ENCODE results near the gene ELOB. TPM values are rescaled to one million over a fixed set of nuclear protein-coding genes. Genes with fewer than 3 reads are reported as not detected.

ELOB gene
- total RNA-seq, 4 donors from 2014 or later = 66.8 to 243 (median 220) TPM

- Histone ChIP-seq H3K36me3 (no peaks in the 10 kb centered on the region), H3K27ac (no peak overlapping the region), H3K27me3 (no peaks in the 10 kb centered on the region), H3K9me3 (peaks cover 0 to 4% (median 2%) of the 10 kb centered on the region in 4 donors), H3K4me1 (no peaks in the 10 kb centered on the region), H3K4me3 (no peak overlapping the region)
- DNase-seq = peak in 1 of 3 donors; percentile 46
- no peak for TF ChIP-seq POLR2A (IDR thresholded peaks at IDR 0.05)
- TF ChIP-seq, protein P1, sequence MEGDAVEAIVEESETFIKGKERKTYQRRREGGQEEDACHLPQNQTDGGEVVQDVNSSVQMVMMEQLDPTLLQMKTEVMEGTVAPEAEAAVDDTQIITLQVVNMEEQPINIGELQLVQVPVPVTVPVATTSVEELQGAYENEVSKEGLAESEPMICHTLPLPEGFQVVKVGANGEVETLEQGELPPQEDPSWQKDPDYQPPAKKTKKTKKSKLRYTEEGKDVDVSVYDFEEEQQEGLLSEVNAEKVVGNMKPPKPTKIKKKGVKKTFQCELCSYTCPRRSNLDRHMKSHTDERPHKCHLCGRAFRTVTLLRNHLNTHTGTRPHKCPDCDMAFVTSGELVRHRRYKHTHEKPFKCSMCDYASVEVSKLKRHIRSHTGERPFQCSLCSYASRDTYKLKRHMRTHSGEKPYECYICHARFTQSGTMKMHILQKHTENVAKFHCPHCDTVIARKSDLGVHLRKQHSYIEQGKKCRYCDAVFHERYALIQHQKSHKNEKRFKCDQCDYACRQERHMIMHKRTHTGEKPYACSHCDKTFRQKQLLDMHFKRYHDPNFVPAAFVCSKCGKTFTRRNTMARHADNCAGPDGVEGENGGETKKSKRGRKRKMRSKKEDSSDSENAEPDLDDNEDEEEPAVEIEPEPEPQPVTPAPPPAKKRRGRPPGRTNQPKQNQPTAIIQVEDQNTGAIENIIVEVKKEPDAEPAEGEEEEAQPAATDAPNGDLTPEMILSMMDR (IDR thresholded peaks at IDR 0.05) = no peak
Observed at GRCh38 chr16:2799205-2799858, 22.3 kb upstream of the ELOB start.

- Histone ChIP-seq H3K4me1 (no peaks in the 10 kb centered on the region), H3K27ac (no peak overlapping the region), H3K27me3 (no peaks in the 10 kb centered on the region), H3K36me3 (no peaks in the 10 kb centered on the region), H3K4me3 (no peak overlapping the region), H3K9me3 (peaks cover 0 to 2% (median 0%) of the 10 kb centered on the region in 4 donors)
- TF ChIP-seq POLR2A (IDR thresholded peaks at IDR 0.05) = no peak
- TF ChIP-seq, protein P1 (IDR thresholded peaks at IDR 0.05) = no peak
- DNase-seq = peak in 1 of 3 donors; percentile 33
Observed at GRCh38 chr16:2798723-2799204, 21.7 kb upstream of the ELOB start.

DNA sequence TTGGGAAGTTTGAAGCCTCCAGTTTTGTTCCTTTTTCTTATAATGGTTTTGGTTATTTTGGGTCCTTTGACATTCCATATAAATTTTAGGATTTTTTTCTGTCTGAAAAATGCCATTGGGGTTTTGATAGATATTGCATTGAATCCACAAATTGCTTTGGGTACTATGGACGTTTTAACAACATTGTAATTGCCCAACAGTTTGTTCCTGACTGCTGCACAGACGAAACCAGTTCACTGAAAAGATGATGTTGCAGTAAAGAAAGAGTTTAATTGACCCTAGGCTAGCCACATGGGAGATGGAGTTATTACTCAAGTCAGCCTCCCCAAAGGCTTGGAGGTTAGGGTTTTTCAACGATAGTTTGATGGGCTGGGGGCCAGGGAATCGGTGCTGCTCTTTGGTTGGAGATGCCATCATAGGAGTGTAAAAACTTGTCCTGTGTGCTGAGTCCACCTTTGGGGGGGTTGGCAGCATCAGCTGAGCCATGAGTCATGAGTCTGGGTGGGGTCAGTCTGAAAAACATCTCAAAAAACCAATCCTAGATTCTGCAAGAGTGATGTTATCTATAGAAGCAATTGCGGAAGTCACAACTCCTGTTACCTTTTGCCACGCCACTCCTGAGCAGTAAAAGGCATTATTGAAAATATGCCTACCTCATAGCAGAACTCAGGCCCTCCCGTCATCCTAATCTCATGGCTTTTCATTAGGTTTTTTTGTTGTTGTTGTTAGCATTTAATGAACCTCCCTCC lies 18.5 kb upstream of the ELOB start:
- DNase-seq = peak in 1 of 3 donors; percentile 34

DNA sequence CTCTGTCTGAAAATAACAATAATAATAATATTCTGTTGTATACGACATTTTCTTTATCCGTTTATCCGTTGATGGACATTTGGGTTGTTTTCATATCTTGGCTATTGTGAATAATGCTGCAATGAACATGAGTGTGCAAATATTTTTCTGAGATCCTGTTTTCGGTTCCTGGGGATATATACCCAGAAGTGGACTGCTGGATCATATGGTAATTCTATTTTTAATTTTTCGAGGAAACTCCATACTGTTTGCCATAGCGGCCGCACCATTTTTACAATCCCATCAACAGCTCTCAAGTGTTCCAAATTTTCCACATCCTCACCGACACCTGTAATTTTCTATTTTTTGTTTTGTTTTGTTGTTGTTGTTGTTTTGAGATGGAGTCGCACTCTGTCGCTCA lies 15.9 kb upstream of the ELOB start:
- TF ChIP-seq, protein P1 (IDR thresholded peaks at IDR 0.05) = no peak
- TF ChIP-seq POLR2A (IDR thresholded peaks at IDR 0.05) = no peak
- Histone ChIP-seq H3K4me1 (no peaks in the 10 kb centered on the region), H3K9me3 (no peaks in the 10 kb centered on the region), H3K27ac (no peak overlapping the region), H3K36me3 (no peaks in the 10 kb centered on the region), H3K27me3 (no peaks in the 10 kb centered on the region), H3K4me3 (no peak overlapping the region)
- no peak for DNase-seq

More for the DNA sequence above, 18.5 kb upstream of the ELOB start:
- H3K27ac ChIP-seq = peak overlapping the region in 1 of 4 donors; percentile 23
- no peak overlapping the region for H3K4me3 ChIP-seq
- TF ChIP-seq, protein P1 (IDR thresholded peaks at IDR 0.05) = no peak
- TF ChIP-seq POLR2A (IDR thresholded peaks at IDR 0.05) = no peak
- no peaks in the 10 kb centered on the region for H3K27me3 ChIP-seq
- H3K4me1 ChIP-seq = no peaks in the 10 kb centered on the region
- H3K36me3 ChIP-seq = no peaks in the 10 kb centered on the region
- no peaks in the 10 kb centered on the region for H3K9me3 ChIP-seq

DNA sequence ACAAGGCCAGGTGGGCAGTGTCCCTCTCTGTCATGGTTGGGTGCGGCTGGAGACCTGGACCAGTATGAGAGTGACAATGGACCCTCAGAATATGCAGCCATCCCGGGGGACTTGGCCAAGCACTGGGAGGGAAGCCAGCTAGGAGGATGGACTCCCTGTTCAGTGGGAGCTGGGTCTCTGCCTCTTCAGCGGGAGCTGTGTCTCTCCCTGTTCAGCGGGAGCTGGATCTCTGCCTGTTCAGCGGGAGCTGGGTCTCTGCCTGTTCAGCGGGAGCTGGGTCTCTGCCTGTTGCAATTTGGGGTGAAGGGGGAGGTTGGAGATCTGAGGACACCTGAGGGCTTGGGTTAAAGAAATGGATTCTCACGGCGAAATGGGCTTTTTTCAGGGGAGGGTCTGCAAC lies 14.1 kb upstream of the ELOB start:
- Histone ChIP-seq H3K4me3 (no peak overlapping the region), H3K36me3 (no peaks in the 10 kb centered on the region), H3K9me3 (no peaks in the 10 kb centered on the region), H3K27me3 (no peaks in the 10 kb centered on the region), H3K4me1 (peaks cover 0 to 4% (median 0%) of the 10 kb centered on the region in 4 donors), H3K27ac (no peak overlapping the region)
- peak in 1 of 3 donors; percentile 15 for DNase-seq
- TF ChIP-seq, protein P1 (IDR thresholded peaks at IDR 0.05) = no peak
- no peak for TF ChIP-seq POLR2A (IDR thresholded peaks at IDR 0.05)
